ENCODE results near the gene PARD6A. TPM values are rescaled to one million over a fixed set of nuclear protein-coding genes. Genes with fewer than 3 reads are reported as not detected.
A peak's percentile ranks its signal among the peaks of the same experiment; 100 is the strongest.

PARD6A gene
- total RNA-seq, 1 experiment from 2014 or later: 6.6 TPM

- DNase-seq (ENCODE audit: low spot score): peak; percentile 51
- in situ Hi-C loops (cut with HindIII; ENCODE audit: low sequenced_read_pairs): no loop called here
Measured at GRCh38 chr16:67652578-67653127, 8.1 kb upstream of the PARD6A start.

- in situ Hi-C loops (cut with HindIII; ENCODE audit: low sequenced_read_pairs): no loop called here
- DNase-seq (ENCODE audit: low spot score): peak; percentile 40
Measured at GRCh38 chr16:67653128-67653788, 7.5 kb upstream of the PARD6A start.

GRCh38 chr16:67653789-67654402 lies 6.9 kb upstream of the PARD6A start:
- no peak for DNase-seq (ENCODE audit: low spot score)
- in situ Hi-C loops (cut with HindIII; ENCODE audit: low sequenced_read_pairs): no loop called here

GRCh38 chr16:67654403-67654911 lies 6.3 kb upstream of the PARD6A start:
- in situ Hi-C loops (cut with HindIII; ENCODE audit: low sequenced_read_pairs): no loop called here
- no peak for DNase-seq (ENCODE audit: low spot score)

- DNase-seq (ENCODE audit: low spot score): no peak
- in situ Hi-C loops (cut with HindIII; ENCODE audit: low sequenced_read_pairs): no loop called here
Measured at GRCh38 chr16:67655363-67655762, 5.4 kb upstream of the PARD6A start.

GRCh38 chr16:67656344-67657016 lies 4.3 kb upstream of the PARD6A start:
- DNase-seq (ENCODE audit: low spot score): no peak
- in situ Hi-C loops (cut with HindIII; ENCODE audit: low sequenced_read_pairs): no loop called here

GRCh38 chr16:67657017-67657608 lies 3.6 kb upstream of the PARD6A start:
- DNase-seq (ENCODE audit: low spot score): no peak
- in situ Hi-C loops (cut with HindIII; ENCODE audit: low sequenced_read_pairs): no loop called here

- no peak for DNase-seq (ENCODE audit: low spot score)
- in situ Hi-C loops (cut with HindIII; ENCODE audit: low sequenced_read_pairs): no loop called here
Measured at GRCh38 chr16:67657751-67658518, 2.8 kb upstream of the PARD6A start.

GRCh38 chr16:67658849-67659674 lies 1.7 kb upstream of the PARD6A start:
- in situ Hi-C loops (cut with HindIII; ENCODE audit: low sequenced_read_pairs): no loop called here
- DNase-seq (ENCODE audit: low spot score): no peak

GRCh38 chr16:67659675-67660563 lies 841 bp upstream of the PARD6A start, which contains the start of gene ACD:
TSS of gene ACD (minus strand) at chr16:67660260. CDS start at chr16:67660220, 40 bp downstream.
- in situ Hi-C loops (cut with HindIII; ENCODE audit: low sequenced_read_pairs): no loop called here
- DNase-seq (ENCODE audit: low spot score): peak; percentile 94

GRCh38 chr16:67661101-67661761 lies 471 bp downstream of the PARD6A start:
- in situ Hi-C loops (cut with HindIII; ENCODE audit: low sequenced_read_pairs): no loop called here
- DNase-seq (ENCODE audit: low spot score): peak; percentile 73

- no peak for DNase-seq (ENCODE audit: low spot score)
- in situ Hi-C loops (cut with HindIII; ENCODE audit: low sequenced_read_pairs): no loop called here
Measured at GRCh38 chr16:67661886-67662652, 1.3 kb downstream of the PARD6A start.

GRCh38 chr16:67662653-67663010 lies 1.9 kb downstream of the PARD6A start:
- DNase-seq (ENCODE audit: low spot score): no peak
- in situ Hi-C loops (cut with HindIII; ENCODE audit: low sequenced_read_pairs): no loop called here

- DNase-seq (ENCODE audit: low spot score): no peak
- in situ Hi-C loops (cut with HindIII; ENCODE audit: low sequenced_read_pairs): no loop called here
Measured at GRCh38 chr16:67663151-67663876, 2.6 kb downstream of the PARD6A start.

- in situ Hi-C loops (cut with HindIII; ENCODE audit: low sequenced_read_pairs): no loop called here
- no peak for DNase-seq (ENCODE audit: low spot score)
Measured at GRCh38 chr16:67663877-67664222, 3.1 kb downstream of the PARD6A start.

All from G401 (cell line).